NCI-H1092 (cell line): ENCODE results near the gene SOX6.

Experiments used
- DNase-seq: peaks from one replicate; lab custom pipeline; 2025; lab: John Stamatoyannopoulos, UW

The SOX6 gene

GRCh38 chr11:15993345-15993744, 363.0 kb downstream of the SOX6 start:
- no peak for DNase-seq

- DNase-seq: no peak
These were observed 365.1 kb downstream of the SOX6 start for GRCh38 chr11:15991215-15991614.

GRCh38 chr11:15989685-15990084, 366.7 kb downstream of the SOX6 start:
- DNase-seq: no peak

GRCh38 chr11:15988693-15989231, 367.6 kb downstream of the SOX6 start:
- no peak for DNase-seq

- no peak for DNase-seq
These were observed 368.3 kb downstream of the SOX6 start for GRCh38 chr11:15988016-15988550.

- no peak for DNase-seq
These were observed 369.3 kb downstream of the SOX6 start for GRCh38 chr11:15987046-15987445.

- DNase-seq: no peak
These were observed 370.5 kb downstream of the SOX6 start for GRCh38 chr11:15985860-15986139.

- no peak for DNase-seq
These were observed 371.1 kb downstream of the SOX6 start for GRCh38 chr11:15985127-15985859.

- DNase-seq: no peak
These were observed 375.1 kb downstream of the SOX6 start for GRCh38 chr11:15981292-15981691.

GRCh38 chr11:15977116-15977515, 379.2 kb downstream of the SOX6 start:
- DNase-seq: no peak

- no peak for DNase-seq
These were observed 379.8 kb downstream of the SOX6 start for GRCh38 chr11:15976433-15977045.

GRCh38 chr11:15975742-15976141, 380.6 kb downstream of the SOX6 start:
- DNase-seq: no peak

- no peak for DNase-seq
These were observed 383.5 kb downstream of the SOX6 start for GRCh38 chr11:15972838-15973237.

GRCh38 chr11:15971215-15971546, 385.2 kb downstream of the SOX6 start:
- DNase-seq: no peak

GRCh38 chr11:15970506-15971214, 385.7 kb downstream of the SOX6 start:
- DNase-seq: no peak

- DNase-seq: no peak
These were observed 386.5 kb downstream of the SOX6 start for GRCh38 chr11:15969701-15970329.

- DNase-seq: no peak
These were observed 387.1 kb downstream of the SOX6 start for GRCh38 chr11:15969281-15969680.

GRCh38 chr11:15968461-15969130, 387.8 kb downstream of the SOX6 start:
- DNase-seq: no peak

GRCh38 chr11:15967966-15968365, 388.4 kb downstream of the SOX6 start:
- no peak for DNase-seq

GRCh38 chr11:15967166-15967565, 389.2 kb downstream of the SOX6 start:
- no peak for DNase-seq

- DNase-seq: no peak
These were observed 390.6 kb downstream of the SOX6 start for GRCh38 chr11:15965562-15966250.
